Cardiac septum (tissue), 1 donor: ENCODE data around the gene SLAMF7. TPM values are rescaled to one million over a fixed set of nuclear protein-coding genes. Genes with fewer than 3 reads are reported as not detected.
"Not testable (repeated sequence)": the region's sequence is repeated elsewhere in the genome, so short reads cannot be mapped to it uniquely, and the experiment has no call there.

Experiments used
- DNase-seq: peaks from one replicate; pipeline ENCODE4 v3.0.0-alpha.2; 2020; ENCODE audit warnings: low spot score
- intact Hi-C: fragments of 100-400 bp; cut with DNase I; formaldehyde crosslinking; loops from one replicate; pipeline ENCODE4 v1.14.0; 2022
- total RNA-seq: library from RNA; stranded (reverse); fragmentation: NEBNext Ultra II Directional; extraction: Animal tissue kit (Norgen Biotek cat#: 25700); gene quantifications from one replicate; pipeline ENCODE4 v1.2.1, GENCODE V29; 2021
- donor health status: DM: no; HTN: no; CAD: no.

SLAMF7 gene
- total RNA-seq, 1 donor from 2014 or later = 1.2 TPM

DNA sequence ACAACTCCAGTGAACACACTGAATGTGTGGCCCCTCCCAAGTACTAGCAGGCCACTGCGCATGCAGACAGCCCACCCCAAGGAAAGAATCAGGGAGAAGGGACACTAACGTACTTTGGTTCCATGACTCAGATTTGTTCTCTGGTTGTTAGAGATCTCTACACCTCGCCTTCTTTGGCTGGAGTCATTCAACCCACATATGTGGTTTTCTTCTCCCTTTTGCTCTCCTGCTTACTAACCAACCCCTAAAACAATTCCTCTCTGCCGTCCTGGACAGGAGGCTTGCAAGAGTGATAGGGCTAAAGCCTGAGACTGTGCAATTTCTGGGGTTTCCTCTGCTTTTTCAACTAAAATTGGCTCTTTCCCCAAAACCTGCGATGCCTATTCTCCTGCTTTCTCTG lies 21.7 kb upstream of the SLAMF7 start:
- no peak for DNase-seq
- intact Hi-C loops = no loop called here

DNA sequence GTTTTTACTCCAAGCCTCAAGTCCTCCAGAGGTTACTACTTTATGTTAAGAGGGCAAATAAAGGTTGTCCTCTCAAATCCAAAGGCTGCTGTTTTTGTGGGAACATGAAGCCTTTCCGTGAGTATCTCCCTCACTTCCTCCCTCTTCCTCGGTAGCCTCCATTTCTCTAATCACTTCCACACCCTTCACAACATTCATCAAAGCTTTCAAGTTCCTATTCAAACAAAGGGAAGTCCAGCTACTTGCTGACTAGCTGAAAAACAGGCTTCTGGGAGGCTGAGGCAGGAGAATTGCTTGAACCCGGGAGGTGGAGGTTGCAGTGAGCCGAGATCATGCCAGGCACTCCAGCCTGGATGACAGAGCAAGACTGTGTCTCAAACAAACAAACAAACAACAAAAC lies 20.8 kb upstream of the SLAMF7 start:
- DNase-seq = no peak
- intact Hi-C loops = no loop called here

DNA sequence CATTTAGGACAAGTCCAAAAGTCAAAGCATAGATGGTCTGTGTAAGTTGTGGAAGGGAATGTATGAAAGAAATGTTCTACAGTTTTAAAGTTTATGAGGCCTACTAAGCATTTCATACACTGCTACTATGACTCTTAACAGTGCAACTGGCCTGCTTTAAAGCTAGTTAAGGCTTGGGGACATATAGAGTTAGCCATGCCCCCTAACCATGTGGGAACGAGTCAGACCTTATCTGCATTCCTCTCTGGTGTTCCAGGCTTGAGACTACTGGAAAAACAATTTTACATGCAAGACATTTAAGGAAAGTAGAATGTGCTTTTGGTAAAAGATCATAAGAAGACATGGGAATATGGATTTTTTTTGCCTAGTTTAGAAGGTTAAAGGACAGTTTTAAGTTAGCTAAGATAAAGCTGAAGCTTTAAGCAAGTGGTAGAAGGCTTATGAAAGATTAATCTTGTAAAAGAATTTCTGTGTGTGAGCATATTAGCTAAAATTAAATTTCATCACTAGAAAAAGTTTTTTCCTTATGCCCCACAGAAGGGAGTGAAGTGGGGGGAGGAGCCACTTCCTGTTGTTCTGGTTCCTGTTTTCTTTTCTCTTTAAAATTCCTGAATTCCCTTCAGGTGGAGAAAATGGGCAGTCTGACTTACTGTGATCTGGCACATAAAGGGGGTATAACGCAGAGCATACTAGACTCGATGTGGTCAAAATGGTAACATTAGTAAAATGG lies 18.5 kb upstream of the SLAMF7 start:
- DNase-seq = no peak
- intact Hi-C loops = no loop called here

DNA sequence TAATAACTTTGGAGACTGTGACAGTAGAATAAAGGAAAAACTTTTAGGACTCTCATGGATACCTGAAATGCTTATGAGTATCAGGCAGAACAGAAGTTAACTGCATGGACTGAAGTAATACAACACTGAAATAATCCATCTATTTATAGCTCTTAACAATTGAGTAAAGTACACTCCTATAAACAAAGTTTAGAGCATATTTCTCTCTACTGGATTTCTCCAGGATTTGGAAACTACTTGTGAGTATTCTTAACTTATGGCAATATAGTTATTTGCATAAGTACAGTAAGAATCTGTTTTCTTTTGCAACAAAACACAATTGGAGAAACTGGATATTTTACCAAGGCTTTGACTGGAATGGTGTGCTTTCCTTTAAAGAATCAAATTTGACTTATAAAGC lies 17.6 kb upstream of the SLAMF7 start:
- intact Hi-C loops = no loop called here
- no peak for DNase-seq

DNA sequence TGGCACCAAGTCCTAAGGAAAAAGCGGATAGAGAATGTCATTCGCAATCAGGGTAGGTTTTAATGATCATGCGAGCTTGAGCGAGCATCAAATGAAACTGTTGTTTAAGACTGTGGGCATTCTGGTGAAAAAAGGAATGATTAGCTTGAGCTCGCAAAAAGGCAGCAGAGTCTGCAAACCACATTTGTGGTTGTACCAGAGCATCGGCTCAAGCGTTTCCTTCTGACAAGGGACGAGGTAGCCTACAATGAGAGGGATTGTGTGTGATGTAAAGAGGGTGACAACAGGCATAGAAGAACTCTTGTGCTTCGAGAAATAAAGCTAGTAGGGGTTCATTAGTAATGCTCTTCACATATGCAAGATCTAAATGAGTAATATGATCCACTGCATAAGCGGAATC lies 16.3 kb upstream of the SLAMF7 start:
- no peak for DNase-seq
- intact Hi-C loops = no loop called here

GRCh38 chr1:160723332-160723731 lies 15.7 kb upstream of the SLAMF7 start:
- intact Hi-C loops = no loop called here

GRCh38 chr1:160724465-160725242 lies 14.4 kb upstream of the SLAMF7 start:
- no peak for DNase-seq
- intact Hi-C loops = loop anchor here (5.0 kb wide), 2 partner anchors 228 to 378 kb away; partner anchors contain the start of gene ITLN2

More at GRCh38 chr1:160723332-160723731, 15.7 kb upstream of the SLAMF7 start:
- DNase-seq = no peak

- intact Hi-C loops = loop anchor here (2.0 to 5.0 kb wide), 4 partner anchors 105 to 376 kb away; partner anchors contain the start of gene ITLN2
Observed at GRCh38 chr1:160726114-160726497, 12.9 kb upstream of the SLAMF7 start.

GRCh38 chr1:160726498-160727315 lies 12.3 kb upstream of the SLAMF7 start:
- DNase-seq = peak; percentile 79
- intact Hi-C loops = loop anchor here (2.0 to 5.0 kb wide), 4 partner anchors 104 to 376 kb away; partner anchors contain the start of gene ITLN2

More at GRCh38 chr1:160726114-160726497, 12.9 kb upstream of the SLAMF7 start:
- no peak for DNase-seq

GRCh38 chr1:160727316-160727640 lies 11.8 kb upstream of the SLAMF7 start:
- DNase-seq = no peak
- intact Hi-C loops = loop anchor here (2.0 to 5.0 kb wide), 4 partner anchors 104 to 375 kb away; partner anchors contain the start of gene ITLN2

DNA sequence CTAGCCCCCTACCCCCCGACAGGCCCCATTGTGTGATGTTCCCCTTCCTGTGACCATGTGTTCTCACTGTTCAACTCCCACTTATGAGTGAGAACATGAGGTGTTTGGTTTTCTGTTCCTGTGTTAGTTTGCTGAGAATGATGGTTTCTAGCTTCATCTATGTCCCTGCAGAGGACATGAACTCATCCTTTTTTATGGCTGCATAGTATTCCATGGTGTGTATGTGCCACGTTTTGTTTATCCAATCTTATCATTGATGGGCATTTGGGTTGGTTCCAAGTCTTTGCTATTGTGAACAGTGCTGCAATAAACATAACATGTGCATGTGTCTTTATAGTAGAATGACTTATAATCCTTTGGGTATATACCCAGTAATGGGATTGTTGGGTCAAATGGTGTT lies 7.5 kb upstream of the SLAMF7 start:
- DNase-seq, intact Hi-C loops: not testable (repeated sequence)

DNA sequence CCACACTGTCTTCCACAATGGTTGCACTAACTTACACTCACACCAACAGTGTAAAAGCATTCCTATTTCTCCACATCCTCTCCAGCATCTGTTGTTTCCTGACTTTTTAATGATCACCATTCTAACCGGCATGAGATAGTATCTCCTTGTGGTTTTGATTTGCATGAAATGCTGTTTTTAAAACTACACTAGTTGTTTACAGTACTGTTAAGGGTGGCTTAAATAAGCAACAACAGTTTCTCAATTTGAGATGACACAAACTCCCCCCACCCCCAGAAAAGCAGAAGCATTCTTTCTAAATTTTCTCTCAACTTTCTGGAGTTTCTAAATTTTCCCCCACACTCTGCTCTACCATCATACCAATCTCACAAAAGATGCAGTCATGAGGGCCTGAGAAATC lies 7.1 kb upstream of the SLAMF7 start:
- intact Hi-C loops = no loop called here
- no peak for DNase-seq

DNA sequence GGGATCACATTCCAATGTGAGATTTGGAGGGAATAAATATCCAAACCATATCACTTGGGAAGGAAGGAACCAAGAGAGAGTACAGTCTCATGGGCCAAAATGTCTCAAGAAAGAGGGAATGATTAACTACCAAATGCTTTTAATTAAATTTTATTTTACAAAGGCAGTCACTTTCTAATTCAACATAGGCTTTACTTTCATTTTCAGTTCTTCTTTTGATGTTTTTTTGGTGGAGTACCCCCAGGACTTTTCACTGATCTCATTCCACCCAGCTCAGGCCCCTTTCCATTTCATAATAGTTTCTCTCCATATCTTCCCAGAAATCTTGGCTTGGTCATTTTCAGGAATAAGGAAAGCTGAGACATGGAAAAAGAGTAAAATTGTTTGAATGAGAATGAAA lies 5.1 kb upstream of the SLAMF7 start:
- DNase-seq = no peak
- intact Hi-C loops = no loop called here

DNA sequence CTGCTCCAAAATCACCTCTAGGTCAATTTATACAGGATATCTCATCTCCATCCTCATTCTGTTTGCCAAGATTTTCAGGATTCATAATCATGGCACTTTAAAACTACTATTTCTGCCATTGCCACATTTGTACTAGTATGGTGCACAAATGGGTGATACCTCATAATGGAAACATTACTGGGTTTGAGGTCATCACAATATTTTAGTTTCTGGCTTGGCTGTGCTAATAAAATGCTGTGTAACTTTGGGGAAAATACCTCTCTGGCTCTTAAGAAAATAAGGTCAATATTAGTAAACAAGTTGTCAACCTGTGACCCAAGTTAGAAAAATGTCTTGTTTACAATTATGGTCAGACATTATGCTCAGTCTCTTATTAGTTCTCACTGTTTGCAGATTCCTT lies 4.7 kb upstream of the SLAMF7 start:
- DNase-seq = no peak
- intact Hi-C loops = no loop called here

GRCh38 chr1:160738271-160738670 lies 776 bp upstream of the SLAMF7 start:
- no peak for DNase-seq
- intact Hi-C loops = no loop called here

- intact Hi-C loops = no loop called here
- no peak for DNase-seq
Observed at GRCh38 chr1:160740133-160740688, 1.2 kb downstream of the SLAMF7 start.

GRCh38 chr1:160741092-160741501 lies 2.0 kb downstream of the SLAMF7 start:
- DNase-seq = no peak

GRCh38 chr1:160741612-160742348 lies 2.7 kb downstream of the SLAMF7 start:
- no peak for DNase-seq
- intact Hi-C loops = no loop called here

More at GRCh38 chr1:160741092-160741501, 2.0 kb downstream of the SLAMF7 start:
- intact Hi-C loops = no loop called here
